K562 (cell line): ENCODE results near the gene SV2A. TPM values are rescaled to one million over a fixed set of nuclear protein-coding genes. Genes with fewer than 3 reads are reported as not detected.

Experiments used
- CBFA2T2 ChIP-seq: fragments of 450-650 bp; conservative IDR thresholded peaks from 2 replicates; pipeline ENCODE4 v1.6.1; 2017; ENCODE audit warnings: mild to moderate bottlenecking
- CEBPB ChIP-seq: fragments of 450-650 bp; IDR thresholded peaks from 2 replicates; pipeline ENCODE4 v1.6.1; 2016; ENCODE audit warnings: missing genetic modification characterization, missing compliant biosample characterization
- GABPA ChIP-seq: fragments of 200-800 bp; sonication (Bioruptor generic); conservative IDR thresholded peaks from 2 replicates; pipeline ENCODE4 v1.6.1; 2016; ENCODE audit warnings: low read depth, missing genetic modification characterization, missing compliant biosample characterization
- MYBL2 ChIP-seq, 2 experiments: fragments of 450-650 bp in 1 of 2; sonication (generic) in 1 of 2; formaldehyde crosslinking in 1 of 2; IDR thresholded peaks; 2 replicates each; pipeline versions ENCODE4 v1.6.1 to v1.8.1; 2017 to 2022; ENCODE audit warnings: borderline replicate concordance in 1 of 2, inconsistent platforms in 1 of 2, low read depth in 1 of 2, mild to moderate bottlenecking in 1 of 2, missing genetic modification reagents in 1 of 2, moderate library complexity in 1 of 2
- NFRKB ChIP-seq: fragments of 450-650 bp; IDR thresholded peaks from 2 replicates; pipeline ENCODE4 v1.6.1; 2016; ENCODE audit warnings: low read depth
- POLR2A ChIP-seq: fragments of 450-650 bp; conservative IDR thresholded peaks from 2 replicates; pipeline ENCODE4 v1.6.1; 2016
- SMARCE1 ChIP-seq: fragments of 450-650 bp; IDR thresholded peaks from 2 replicates; pipeline ENCODE4 v1.7.1; 2016; ENCODE audit warnings: mild to moderate bottlenecking
- SREBF2 ChIP-seq: sonication (generic); formaldehyde crosslinking; IDR thresholded peaks from 2 replicates; pipeline ENCODE4 v1.4.0; 2020; ENCODE audit warnings: mild to moderate bottlenecking, missing genetic modification reagents
- TAF15 ChIP-seq: fragments of 200-400 bp; formaldehyde crosslinking; IDR thresholded peaks from 2 replicates; pipeline ENCODE4 v1.6.1; 2017; ENCODE audit warnings: mild to moderate bottlenecking, low read depth, low read length, moderate library complexity
- XRCC5 ChIP-seq: fragments of 200-400 bp; formaldehyde crosslinking; IDR thresholded peaks from 2 replicates; pipeline ENCODE4 v1.6.1; 2017; ENCODE audit warnings: low read depth, mild to moderate bottlenecking, low read length
- ZNF232 ChIP-seq: sonication (generic); formaldehyde crosslinking; IDR thresholded peaks from 2 replicates; pipeline ENCODE4 v1.8.0; 2022; ENCODE audit warnings: mild to moderate bottlenecking, missing genetic modification reagents
- polyA plus RNA-seq, 8 experiments: library from polyadenylated mRNA; depleted of rRNA in 4 of 8; stranded (reverse) in 5 of 8; unstranded in 3 of 8; fragments of >200 nt; fragmentation: Nextera tagmentation in 2 of 8; fragmentation: Illumina TruSeq in 1 of 8; extraction: Ambion mirVana in 2 of 8; extraction: Trizol in 1 of 8; gene quantifications; 2 replicates each; pipeline versions ENCODE4 v1.2.1 to v1.2.3, GENCODE V29; 2011 to 2014; ENCODE audit warnings: inconsistent platforms in 1 of 8, missing spikeins in 1 of 8
- total RNA-seq, 7 experiments: library from RNA; depleted of rRNA in 6 of 7; stranded (reverse); fragments of >200 nt in 6 of 7; fragmentation: Illumina TruSeq in 2 of 7; extraction: Trizol in 2 of 7; gene quantifications; 2 replicates each; pipeline versions ENCODE4 v1.2.1 to v1.2.3, GENCODE V29; 2011 to 2021; ENCODE audit warnings: low replicate concordance in 1 of 7
- TF ChIP-seq, protein P1 (sequence below): fragments of 150-350 bp; conservative IDR thresholded peaks from 2 replicates; pipeline ENCODE4 v1.6.1; 2014; ENCODE audit warnings: low read length
- TF ChIP-seq, protein P2 (sequence below), 2 experiments: fragments of 450-650 bp in 1 of 2; IDR thresholded peaks; 2 replicates each; pipeline ENCODE4 v1.6.1; 2011 to 2017; ENCODE audit warnings: low read depth in 2 of 2, antibody characterized with exemption in 1 of 2, borderline replicate concordance in 1 of 2, low read length in 1 of 2, mild to moderate bottlenecking in 1 of 2, mixed read lengths in 1 of 2; ENCODE audit not compliant: control insufficient read depth in 1 of 2
- TF ChIP-seq, protein P3 (sequence below): IDR thresholded peaks from 2 replicates; pipeline ENCODE4 v1.6.1; 2014; ENCODE audit warnings: antibody characterized with exemption
- TF ChIP-seq, protein P4 (sequence below): sonication (generic); formaldehyde crosslinking; IDR thresholded peaks from 2 replicates; pipeline ENCODE4 v1.8.1; 2023; ENCODE audit warnings: mild to moderate bottlenecking, missing genetic modification reagents
- TF ChIP-seq, protein P5 (sequence below): fragments of 250-450 bp; sonication (Bioruptor Pico); IDR thresholded peaks from 2 replicates; pipeline ENCODE4 v1.4.0; 2020

SV2A gene
- total and polyA plus RNA-seq, 9 of the 15 experiments (the other 6 are each of a cell fraction or from before 2014, with no cell fraction given) = 0.07 to 0.22 (median 0.11) TPM; not detected in 1

DNA sequence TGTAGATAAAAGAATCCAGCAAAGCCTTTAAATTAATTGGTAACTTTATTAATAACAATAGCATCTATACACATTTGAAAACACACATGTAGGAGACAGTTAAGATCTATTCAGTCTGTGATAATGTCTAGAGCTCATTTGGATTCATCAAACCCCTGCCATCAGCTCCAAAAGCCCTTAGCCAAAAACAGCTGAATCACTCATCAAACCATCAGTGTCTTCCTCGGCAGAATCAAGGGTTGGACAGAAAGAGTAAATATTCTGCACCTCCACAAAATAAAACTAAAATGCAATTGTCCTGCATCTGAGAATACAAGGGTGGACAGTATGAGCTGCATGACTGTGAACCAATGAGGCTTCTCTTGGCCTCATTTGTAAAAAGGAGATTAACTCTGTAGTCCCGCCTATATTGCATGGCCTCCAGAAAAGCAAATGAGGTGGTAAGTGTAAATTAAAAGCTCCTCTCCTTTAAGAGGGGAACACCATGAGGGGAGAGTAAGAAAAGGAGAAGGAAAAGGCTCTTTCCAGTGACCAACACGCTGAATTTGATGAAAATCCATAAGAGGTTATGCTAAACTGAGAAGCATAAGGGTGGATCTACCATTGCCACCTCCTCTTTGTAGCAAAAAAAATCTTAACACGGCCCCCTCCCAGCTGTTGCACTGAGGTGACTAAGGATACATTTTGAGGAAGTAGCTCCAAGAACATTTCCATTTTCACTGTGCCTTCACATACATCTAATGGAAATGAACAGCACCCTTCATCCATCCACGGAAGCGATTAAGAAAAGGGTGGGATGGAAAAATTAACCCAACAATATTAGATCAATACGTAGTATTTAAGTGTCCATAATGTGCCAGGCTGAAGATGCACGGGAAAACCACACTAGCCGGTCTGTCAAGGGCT lies 33.0 kb downstream of the SV2A start (continued):
- TF ChIP-seq, protein P1, sequence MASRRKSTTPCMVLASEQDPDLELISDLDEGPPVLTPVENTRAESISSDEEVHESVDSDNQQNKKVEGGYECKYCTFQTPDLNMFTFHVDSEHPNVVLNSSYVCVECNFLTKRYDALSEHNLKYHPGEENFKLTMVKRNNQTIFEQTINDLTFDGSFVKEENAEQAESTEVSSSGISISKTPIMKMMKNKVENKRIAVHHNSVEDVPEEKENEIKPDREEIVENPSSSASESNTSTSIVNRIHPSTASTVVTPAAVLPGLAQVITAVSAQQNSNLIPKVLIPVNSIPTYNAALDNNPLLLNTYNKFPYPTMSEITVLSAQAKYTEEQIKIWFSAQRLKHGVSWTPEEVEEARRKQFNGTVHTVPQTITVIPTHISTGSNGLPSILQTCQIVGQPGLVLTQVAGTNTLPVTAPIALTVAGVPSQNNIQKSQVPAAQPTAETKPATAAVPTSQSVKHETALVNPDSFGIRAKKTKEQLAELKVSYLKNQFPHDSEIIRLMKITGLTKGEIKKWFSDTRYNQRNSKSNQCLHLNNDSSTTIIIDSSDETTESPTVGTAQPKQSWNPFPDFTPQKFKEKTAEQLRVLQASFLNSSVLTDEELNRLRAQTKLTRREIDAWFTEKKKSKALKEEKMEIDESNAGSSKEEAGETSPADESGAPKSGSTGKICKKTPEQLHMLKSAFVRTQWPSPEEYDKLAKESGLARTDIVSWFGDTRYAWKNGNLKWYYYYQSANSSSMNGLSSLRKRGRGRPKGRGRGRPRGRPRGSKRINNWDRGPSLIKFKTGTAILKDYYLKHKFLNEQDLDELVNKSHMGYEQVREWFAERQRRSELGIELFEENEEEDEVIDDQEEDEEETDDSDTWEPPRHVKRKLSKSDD = no peak
- TF ChIP-seq NFRKB = no peak
- no peak for TF ChIP-seq SREBF2 (CRISPR knock-in tag)
- 0 out of 2 replicates have a peak, but pooled peaks have one; percentile 53 for TF ChIP-seq ZNF232 (CRISPR knock-in tag)
- TF ChIP-seq, protein P2, sequence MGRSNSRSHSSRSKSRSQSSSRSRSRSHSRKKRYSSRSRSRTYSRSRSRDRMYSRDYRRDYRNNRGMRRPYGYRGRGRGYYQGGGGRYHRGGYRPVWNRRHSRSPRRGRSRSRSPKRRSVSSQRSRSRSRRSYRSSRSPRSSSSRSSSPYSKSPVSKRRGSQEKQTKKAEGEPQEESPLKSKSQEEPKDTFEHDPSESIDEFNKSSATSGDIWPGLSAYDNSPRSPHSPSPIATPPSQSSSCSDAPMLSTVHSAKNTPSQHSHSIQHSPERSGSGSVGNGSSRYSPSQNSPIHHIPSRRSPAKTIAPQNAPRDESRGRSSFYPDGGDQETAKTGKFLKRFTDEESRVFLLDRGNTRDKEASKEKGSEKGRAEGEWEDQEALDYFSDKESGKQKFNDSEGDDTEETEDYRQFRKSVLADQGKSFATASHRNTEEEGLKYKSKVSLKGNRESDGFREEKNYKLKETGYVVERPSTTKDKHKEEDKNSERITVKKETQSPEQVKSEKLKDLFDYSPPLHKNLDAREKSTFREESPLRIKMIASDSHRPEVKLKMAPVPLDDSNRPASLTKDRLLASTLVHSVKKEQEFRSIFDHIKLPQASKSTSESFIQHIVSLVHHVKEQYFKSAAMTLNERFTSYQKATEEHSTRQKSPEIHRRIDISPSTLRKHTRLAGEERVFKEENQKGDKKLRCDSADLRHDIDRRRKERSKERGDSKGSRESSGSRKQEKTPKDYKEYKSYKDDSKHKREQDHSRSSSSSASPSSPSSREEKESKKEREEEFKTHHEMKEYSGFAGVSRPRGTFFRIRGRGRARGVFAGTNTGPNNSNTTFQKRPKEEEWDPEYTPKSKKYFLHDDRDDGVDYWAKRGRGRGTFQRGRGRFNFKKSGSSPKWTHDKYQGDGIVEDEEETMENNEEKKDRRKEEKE (IDR thresholded peaks at IDR 0.05; ENCODE audit: borderline replicate concordance in 1 of 2, control insufficient read depth in 1 of 2, low read depth in 2 of 2, low read length in 1 of 2) = 0 out of 4 replicates have a peak, but pooled peaks of 1 of the 2 experiments have one; percentile 5
- TF ChIP-seq SMARCE1 = no peak; the same call in 1 of the 2 replicates
- peak; percentile 34; the same call in 1 of the 2 replicates for TF ChIP-seq XRCC5
- no peak for TF ChIP-seq POLR2A
- TF ChIP-seq, protein P3, sequence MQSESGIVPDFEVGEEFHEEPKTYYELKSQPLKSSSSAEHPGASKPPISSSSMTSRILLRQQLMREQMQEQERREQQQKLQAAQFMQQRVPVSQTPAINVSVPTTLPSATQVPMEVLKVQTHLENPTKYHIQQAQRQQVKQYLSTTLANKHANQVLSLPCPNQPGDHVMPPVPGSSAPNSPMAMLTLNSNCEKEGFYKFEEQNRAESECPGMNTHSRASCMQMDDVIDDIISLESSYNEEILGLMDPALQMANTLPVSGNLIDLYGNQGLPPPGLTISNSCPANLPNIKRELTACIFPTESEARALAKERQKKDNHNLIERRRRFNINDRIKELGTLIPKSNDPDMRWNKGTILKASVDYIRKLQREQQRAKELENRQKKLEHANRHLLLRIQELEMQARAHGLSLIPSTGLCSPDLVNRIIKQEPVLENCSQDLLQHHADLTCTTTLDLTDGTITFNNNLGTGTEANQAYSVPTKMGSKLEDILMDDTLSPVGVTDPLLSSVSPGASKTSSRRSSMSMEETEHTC = no peak
- TF ChIP-seq MYBL2 (IDR thresholded peaks at IDR 0.05; ENCODE audit: low read depth) = no peak
- TF ChIP-seq MYBL2 (CRISPR knock-in tag; IDR thresholded peaks at IDR 0.05; ENCODE audit: borderline replicate concordance) = no peak
- no peak for TF ChIP-seq CEBPB (tag)
- TF ChIP-seq, protein P4, sequence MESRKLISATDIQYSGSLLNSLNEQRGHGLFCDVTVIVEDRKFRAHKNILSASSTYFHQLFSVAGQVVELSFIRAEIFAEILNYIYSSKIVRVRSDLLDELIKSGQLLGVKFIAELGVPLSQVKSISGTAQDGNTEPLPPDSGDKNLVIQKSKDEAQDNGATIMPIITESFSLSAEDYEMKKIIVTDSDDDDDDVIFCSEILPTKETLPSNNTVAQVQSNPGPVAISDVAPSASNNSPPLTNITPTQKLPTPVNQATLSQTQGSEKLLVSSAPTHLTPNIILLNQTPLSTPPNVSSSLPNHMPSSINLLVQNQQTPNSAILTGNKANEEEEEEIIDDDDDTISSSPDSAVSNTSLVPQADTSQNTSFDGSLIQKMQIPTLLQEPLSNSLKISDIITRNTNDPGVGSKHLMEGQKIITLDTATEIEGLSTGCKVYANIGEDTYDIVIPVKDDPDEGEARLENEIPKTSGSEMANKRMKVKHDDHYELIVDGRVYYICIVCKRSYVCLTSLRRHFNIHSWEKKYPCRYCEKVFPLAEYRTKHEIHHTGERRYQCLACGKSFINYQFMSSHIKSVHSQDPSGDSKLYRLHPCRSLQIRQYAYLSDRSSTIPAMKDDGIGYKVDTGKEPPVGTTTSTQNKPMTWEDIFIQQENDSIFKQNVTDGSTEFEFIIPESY = no peak
- no peak for TF ChIP-seq TAF15
- TF ChIP-seq CBFA2T2 = no peak
- no peak; the same call in 1 of the 2 replicates for TF ChIP-seq GABPA (tag)
- TF ChIP-seq, protein P5, sequence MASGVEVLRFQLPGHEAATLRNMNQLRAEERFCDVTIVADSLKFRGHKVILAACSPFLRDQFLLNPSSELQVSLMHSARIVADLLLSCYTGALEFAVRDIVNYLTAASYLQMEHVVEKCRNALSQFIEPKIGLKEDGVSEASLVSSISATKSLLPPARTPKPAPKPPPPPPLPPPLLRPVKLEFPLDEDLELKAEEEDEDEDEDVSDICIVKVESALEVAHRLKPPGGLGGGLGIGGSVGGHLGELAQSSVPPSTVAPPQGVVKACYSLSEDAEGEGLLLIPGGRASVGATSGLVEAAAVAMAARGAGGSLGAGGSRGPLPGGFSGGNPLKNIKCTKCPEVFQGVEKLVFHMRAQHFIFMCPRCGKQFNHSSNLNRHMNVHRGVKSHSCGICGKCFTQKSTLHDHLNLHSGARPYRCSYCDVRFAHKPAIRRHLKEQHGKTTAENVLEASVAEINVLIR = no peak
